HUES64 (cell line): ENCODE results near the gene BID.

ENCODE experiments used
- H3K27ac ChIP-seq: 2 replicates; pipeline ENCODE4 v1.7.0; 2013; ENCODE audit warnings: low read depth, low read length, inconsistent platforms
- H3K27me3 ChIP-seq: 2 replicates; pipeline ENCODE4 v1.6.1; 2013; ENCODE audit warnings: mild to moderate bottlenecking, low read length; ENCODE audit not compliant: insufficient read depth
- H3K36me3 ChIP-seq: 2 replicates; pipeline ENCODE4 v1.6.1; 2013; ENCODE audit warnings: mild to moderate bottlenecking, low read length; ENCODE audit not compliant: insufficient read depth
- H3K4me1 ChIP-seq: 2 replicates; pipeline ENCODE4 v1.6.1; 2013; ENCODE audit warnings: mild to moderate bottlenecking, low read length, moderate library complexity; ENCODE audit not compliant: insufficient read depth
- H3K4me3 ChIP-seq: 2 replicates; pipeline ENCODE4 v1.5.1; 2013; ENCODE audit warnings: mild to moderate bottlenecking, low read length, moderate library complexity
- H3K9ac ChIP-seq: 2 replicates; pipeline ENCODE4 v1.6.1; 2013; ENCODE audit warnings: mild to moderate bottlenecking, low read depth, low read length
- H3K9me3 ChIP-seq: 2 replicates; pipeline ENCODE4 v1.6.1; 2013; ENCODE audit warnings: low read depth, low read length; ENCODE audit not compliant: insufficient read depth
- WGBS: fragments of 150-250, 120-280 bp; methylation state at CpG from one replicate; pipeline ENCODE4 v1.1.7; 2013; ENCODE audit warnings: missing lambda C conversion rate; 5-methylcytosine and 5-hydroxymethylcytosine counted together

Gene BID

DNA sequence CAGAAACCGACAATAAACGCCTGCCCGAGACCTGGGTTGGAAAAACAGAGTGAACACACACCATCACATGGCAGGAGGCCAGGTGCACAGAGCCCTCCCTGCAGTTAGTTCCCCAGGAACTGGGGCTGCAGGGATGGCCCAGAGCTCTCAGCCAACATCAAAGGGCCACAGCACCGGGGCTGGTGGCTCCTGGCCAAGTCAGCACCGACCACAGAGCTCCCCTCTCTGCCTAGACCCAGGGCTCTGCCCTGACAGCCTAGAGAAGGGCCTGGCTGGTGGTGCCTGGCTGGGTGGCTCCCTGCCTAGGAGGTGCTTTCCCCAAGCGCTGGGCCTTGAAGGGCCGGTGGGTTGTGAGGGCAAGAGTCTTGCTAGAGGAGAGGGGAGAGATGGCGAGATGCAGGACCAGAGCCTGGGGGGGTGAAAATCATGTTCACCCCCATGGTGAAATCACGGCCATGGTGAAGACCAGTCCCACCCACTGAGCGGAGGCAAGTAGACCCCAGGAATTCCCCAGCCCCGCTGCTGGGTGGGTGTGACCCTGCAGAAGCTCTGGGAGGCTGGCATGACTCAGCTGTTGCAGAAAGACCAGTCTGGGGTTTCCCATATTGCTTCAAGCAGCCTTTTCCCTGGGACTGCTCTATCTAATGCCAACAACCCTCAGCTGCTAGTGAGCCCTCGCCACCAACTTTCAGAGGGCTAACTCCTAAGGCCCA is 7.2 kb upstream of the BID start:
- Histone ChIP-seq H3K9me3 (no peaks in the 10 kb centered on the region), H3K27me3 (no peaks in the 10 kb centered on the region), H3K9ac (no peak overlapping the region; the same call in 1 of the 2 replicates), H3K4me3 (no peak overlapping the region), H3K27ac (no peak overlapping the region), H3K4me1 (0 out of 2 replicates have a peak, but pooled peaks cover under 1% of the 10 kb centered on the region), H3K36me3 (no peaks in the 10 kb centered on the region)
- 89% methylated on average over 12 of the region's 12 CpGs for WGBS

DNA sequence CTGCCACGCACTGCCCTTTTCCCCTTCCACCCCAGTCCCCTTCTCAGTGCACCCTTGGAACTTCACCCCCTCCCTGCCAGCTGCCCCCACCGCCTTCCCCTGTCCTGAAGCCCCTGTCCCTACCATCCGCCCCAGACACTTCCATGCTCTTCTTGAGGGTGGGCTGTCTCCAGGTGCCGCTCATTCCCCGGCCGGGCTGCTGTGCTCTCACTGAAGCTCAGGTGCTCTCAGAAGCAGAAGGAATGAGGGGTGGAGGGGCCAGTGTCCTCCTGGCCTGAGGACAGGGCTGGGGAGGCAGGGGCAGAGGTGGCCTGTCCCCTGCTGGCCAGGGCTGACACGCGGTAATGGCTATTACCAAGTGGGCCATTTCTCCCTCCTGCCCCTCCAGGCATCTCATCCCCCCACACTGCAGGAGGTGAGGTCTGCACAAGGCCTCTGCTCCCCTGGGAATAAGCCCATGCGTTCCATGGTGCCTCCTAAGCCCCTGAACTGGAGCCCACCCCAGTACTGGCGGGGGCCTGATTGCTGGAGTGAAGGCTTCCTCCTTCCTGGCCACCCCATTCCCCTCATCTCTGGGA is 6.6 kb upstream of the BID start:
- Histone ChIP-seq H3K27me3 (no peaks in the 10 kb centered on the region), H3K9me3 (no peaks in the 10 kb centered on the region), H3K4me1 (no peaks in the 10 kb centered on the region), H3K4me3 (no peak overlapping the region), H3K36me3 (no peaks in the 10 kb centered on the region), H3K27ac (no peak overlapping the region), H3K9ac (no peak overlapping the region)
- WGBS: 88% methylated on average over 10 of the region's 10 CpGs

DNA sequence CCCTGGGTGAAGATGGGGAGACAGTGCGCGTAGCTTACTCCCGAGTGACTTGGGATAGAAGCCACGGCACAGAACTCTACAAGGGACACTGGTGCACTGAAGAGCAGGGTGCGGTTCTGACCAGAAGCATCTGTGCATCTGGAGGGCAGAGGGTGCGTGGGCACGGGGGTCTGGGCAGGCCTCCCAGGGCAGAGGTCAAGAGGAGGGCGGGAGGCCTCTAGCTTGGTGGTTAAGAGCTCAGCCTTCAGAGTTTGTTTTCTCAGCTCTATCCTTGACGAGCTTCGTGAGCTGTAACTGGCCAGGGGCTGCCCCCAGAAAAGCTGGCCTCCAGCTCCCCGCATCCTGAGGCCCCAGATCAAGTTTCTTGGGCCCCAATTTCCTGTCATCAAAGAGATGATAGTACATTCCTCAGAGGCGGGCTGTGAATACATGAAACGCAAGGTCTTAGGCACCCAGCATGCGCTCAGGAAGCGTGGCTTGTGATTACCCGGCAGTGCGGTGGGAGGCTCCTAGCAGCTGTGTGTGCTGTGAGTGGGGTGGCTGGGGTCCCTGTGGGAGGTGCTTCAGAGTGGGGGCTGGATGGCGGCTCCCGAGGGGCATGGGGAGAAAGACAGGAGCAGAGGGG is 6.0 kb upstream of the BID start:
- WGBS: 85% methylated on average over 18 of the region's 19 CpGs
- no peak overlapping the region for H3K4me3 ChIP-seq

DNA sequence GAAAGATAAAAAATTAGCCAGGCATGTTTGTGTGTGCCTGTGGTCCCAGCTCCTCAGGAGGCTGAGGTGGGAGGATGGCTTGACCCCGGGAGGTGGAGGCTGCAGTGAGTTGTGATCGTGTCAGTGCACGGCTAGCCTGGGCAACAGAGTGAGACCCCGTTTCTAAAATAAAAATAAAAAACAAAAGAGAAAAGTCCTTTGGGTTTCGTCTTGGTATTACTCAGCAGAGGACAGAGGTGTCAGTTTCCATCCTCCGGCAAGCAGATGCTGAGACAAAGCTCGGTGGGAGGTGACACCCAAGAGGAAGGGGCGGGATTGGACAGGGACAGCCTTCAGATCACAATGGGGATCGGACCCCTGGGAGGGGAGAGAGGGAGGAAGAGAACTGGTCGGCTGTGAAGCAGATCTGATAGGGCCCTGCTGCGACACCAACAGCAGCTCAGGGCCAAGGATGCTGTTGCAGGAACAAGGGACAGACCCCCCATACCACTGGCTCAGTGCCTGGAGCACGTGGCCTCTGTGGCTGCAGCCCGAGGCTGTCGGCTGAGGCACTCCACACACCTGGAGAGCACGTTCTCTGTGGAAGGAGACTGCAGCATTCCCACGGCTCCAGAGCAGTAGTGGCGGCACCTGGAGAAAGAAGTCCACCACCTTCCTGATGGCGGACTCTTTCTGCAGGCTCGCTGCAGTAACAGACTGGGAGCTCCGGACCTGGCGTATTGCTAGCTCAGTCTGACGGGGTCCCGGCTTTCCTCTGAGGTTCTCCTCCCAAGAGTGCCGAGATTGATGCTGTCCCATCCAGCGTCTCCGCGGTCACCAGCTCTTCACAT is 5.2 kb upstream of the BID start:
- 88% methylated on average over 27 of the region's 27 CpGs for WGBS

More for the DNA sequence above, 6.0 kb upstream of the BID start:
- no peaks in the 10 kb centered on the region for H3K4me1 ChIP-seq
- H3K36me3 ChIP-seq: no peaks in the 10 kb centered on the region
- no peaks in the 10 kb centered on the region for H3K9me3 ChIP-seq
- no peak overlapping the region for H3K9ac ChIP-seq
- H3K27ac ChIP-seq: no peak overlapping the region
- no peaks in the 10 kb centered on the region for H3K27me3 ChIP-seq

DNA sequence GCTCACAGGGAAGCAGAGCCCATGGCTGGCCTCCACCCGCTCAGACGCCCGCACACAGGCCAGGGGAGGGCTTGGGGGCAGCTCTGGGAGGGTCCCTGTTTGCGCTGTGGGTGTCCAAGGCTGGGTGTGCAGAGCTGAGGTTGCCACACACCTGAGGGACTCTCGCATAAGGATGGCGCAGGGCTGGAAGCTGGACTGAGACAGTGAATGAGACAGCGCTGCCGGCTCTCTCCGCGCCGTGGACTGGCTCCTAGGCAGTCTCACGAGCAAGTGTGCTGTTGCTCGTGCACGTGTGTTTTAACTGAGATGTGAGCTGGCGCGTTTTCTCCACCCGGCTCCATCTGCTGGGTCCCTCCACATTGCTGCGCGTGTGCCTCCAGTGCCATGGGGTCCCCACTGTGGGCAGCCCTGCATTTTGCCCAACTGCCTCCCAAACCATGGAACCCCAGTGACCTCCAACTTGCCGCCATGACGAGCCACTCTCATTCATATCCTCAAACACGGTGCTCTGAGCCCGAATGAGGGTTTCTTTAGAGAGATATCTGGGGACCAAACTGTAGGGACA is 4.2 kb upstream of the BID start:
- Histone ChIP-seq H3K9ac (no peak overlapping the region), H3K27me3 (peaks cover 7% of the 10 kb centered on the region), H3K4me1 (0 out of 2 replicates have a peak, but pooled peaks cover 3% of the 10 kb centered on the region), H3K27ac (no peak overlapping the region), H3K9me3 (no peaks in the 10 kb centered on the region), H3K36me3 (no peaks in the 10 kb centered on the region), H3K4me3 (no peak overlapping the region)
- WGBS: 94% methylated on average over 23 of the region's 23 CpGs

More for the DNA sequence above, 5.2 kb upstream of the BID start:
- Histone ChIP-seq H3K9ac (no peak overlapping the region), H3K4me3 (no peak overlapping the region), H3K4me1 (0 out of 2 replicates have a peak, but pooled peaks cover 3% of the 10 kb centered on the region), H3K9me3 (no peaks in the 10 kb centered on the region), H3K27ac (no peak overlapping the region), H3K36me3 (no peaks in the 10 kb centered on the region), H3K27me3 (peaks cover 7% of the 10 kb centered on the region)

DNA sequence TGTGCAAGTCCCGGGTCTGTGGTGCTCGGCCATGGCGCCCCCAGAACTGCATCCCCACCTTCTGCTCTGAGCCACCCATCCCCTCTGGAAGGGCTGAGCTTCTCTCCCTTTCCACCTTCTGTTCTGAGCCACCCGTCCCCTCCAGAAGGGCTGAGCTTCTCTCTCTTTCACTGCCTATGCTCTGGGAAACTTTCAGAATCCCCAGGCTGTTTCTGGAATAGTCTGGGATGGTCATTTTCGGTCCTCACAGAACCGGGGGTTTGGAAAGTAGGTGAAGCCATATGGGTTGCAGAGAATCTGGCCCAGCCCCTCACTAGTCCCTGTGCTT is 3.4 kb upstream of the BID start:
- Histone ChIP-seq H3K9ac (no peak overlapping the region), H3K9me3 (no peaks in the 10 kb centered on the region), H3K27me3 (peaks cover 7% of the 10 kb centered on the region), H3K36me3 (no peaks in the 10 kb centered on the region), H3K4me1 (0 out of 2 replicates have a peak, but pooled peaks cover 3% of the 10 kb centered on the region), H3K27ac (no peak overlapping the region), H3K4me3 (no peak overlapping the region)
- WGBS: 90% methylated on average over 6 of the region's 6 CpGs

DNA sequence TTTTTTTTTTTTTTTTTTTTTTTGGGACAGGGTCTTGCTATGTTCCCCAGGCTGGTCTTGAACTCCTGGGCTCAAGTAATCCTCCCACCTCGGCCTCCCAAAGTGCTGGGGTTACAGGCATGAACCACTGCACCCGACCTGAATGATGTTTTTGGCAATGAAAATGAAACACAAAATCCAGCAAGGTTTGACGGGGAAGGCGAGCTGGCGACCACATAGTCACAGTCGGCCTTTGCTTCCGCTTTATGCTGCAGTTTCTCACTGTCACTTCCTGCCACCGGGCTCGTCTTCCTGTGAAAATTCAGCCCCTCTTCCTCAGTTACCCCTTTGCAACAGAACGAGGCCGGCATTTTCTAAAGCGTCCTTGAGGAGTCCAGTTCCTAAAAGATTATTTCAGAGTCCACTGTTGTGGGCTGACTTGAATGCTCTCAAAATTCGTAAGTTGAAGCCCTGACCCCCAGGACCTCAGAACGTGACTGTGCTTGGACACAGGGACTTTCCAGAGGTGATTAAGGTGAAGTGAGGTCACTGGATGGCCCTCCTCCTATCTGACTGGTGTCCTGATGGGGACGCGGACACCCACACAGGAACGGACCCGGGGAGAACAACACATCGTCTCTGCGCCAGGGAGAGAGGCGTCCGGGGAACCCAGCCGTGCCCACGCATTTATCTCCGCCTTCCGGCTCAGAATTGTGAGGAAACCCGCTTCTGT is 2.9 kb upstream of the BID start:
- WGBS: 88% methylated on average over 27 of the region's 27 CpGs
- Histone ChIP-seq H3K9me3 (no peaks in the 10 kb centered on the region), H3K36me3 (no peaks in the 10 kb centered on the region), H3K4me1 (0 out of 2 replicates have a peak, but pooled peaks cover 3% of the 10 kb centered on the region), H3K27ac (no peak overlapping the region), H3K9ac (no peak overlapping the region), H3K27me3 (peaks cover 7% of the 10 kb centered on the region), H3K4me3 (no peak overlapping the region)

DNA sequence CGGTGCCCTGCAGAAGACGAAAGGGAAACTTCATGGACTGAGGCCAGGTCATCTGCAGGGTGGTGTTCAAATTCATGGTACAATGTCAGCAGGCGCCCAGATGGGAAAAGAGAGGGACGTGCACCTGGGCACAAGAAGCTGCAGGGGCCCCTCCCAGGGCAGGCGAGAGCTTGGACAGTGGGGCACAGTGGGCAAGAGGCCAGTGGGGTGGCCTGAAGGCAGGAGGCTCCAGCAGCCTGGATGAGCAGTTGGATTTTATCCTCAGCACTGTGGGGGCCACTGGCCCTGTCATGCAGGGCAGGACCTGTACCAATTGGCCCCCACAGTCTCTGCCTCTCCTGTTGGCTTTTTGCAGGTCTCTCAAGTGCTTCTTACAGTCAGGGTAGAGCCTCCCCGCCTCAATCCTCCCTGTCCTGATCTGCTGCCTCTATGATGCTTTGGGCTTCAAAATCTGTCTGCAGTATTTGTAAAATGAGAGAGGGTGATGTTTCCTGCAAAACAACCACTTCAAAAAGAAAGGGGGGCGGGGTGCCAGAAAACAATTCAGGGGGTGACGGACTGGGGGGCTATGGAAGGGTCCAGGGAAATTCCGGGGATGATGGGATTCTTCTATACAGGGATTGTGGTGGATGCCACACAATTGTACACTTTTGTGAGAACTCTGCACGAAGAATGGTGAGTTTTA is 1.7 kb upstream of the BID start:
- Histone ChIP-seq H3K36me3 (no peaks in the 10 kb centered on the region), H3K9me3 (no peaks in the 10 kb centered on the region), H3K9ac (no peak overlapping the region), H3K4me3 (no peak overlapping the region), H3K27me3 (peaks cover 7% of the 10 kb centered on the region), H3K27ac (no peak overlapping the region), H3K4me1 (0 out of 2 replicates have a peak, but pooled peaks cover 3% of the 10 kb centered on the region)
- 92% methylated on average over 9 of the region's 10 CpGs for WGBS

DNA sequence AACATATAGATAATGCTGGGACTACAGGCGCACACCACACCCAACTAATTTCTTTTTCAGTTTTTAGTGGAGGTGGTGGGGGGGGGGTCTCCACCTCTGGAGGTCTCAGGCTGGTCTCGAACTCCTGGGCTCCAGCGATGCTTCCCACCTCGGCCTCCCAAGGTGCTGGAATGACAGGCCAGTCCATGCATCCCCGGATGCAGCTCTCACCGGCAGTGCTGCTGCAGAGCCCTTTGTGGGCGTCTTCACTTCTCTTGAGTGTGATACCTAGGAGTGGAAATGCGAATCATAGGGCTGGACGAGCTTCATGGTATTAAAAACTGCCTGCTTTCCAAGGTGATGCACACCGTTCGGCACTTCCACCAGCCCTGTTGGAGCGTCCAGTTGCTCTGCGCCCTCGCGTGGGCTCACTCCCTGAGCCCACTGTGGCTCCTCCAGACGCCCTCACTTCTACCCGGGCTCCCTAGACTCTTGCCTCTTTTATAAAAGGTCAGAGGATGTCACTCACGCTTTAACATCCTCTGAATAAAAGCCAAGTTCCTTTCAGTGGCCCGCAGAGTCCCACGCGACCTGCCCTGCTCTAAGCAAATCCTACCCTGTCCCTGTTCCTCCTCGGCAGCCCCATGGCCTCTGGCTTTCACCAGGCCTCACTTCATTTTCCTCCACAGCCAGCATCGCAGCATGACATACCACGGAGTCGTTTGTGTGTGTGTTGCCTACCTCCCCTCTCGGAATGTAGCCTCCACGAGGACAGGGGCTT is 837 bp upstream of the BID start:
- 81% methylated on average over 26 of the region's 27 CpGs for WGBS
- Histone ChIP-seq H3K9ac (no peak overlapping the region), H3K27me3 (peaks cover 7% of the 10 kb centered on the region), H3K4me3 (peak overlapping the region; percentile 78), H3K36me3 (no peaks in the 10 kb centered on the region), H3K27ac (no peak overlapping the region), H3K9me3 (no peaks in the 10 kb centered on the region), H3K4me1 (0 out of 2 replicates have a peak, but pooled peaks cover 3% of the 10 kb centered on the region)
